A673 (cell line): ENCODE measurements around the gene RPS6KA3.

ENCODE experiments used
- CTCF ChIP-seq: fragments of 300-800, 200-600 bp; sonication (generic); conservative IDR thresholded peaks from 2 replicates; pipeline ENCODE4 v1.5.1; 2017; ENCODE audit warnings: low read depth, mild to moderate bottlenecking, antibody characterized with exemption, low read length, moderate library complexity, mixed read lengths
- EZH2 ChIP-seq: fragments of 200-600 bp; sonication (generic); IDR thresholded peaks from 2 replicates; pipeline ENCODE4 v1.6.1; 2017; ENCODE audit warnings: borderline replicate concordance, low read depth, mild to moderate bottlenecking, mixed read lengths, antibody characterized with exemption, low read length; ENCODE audit not compliant: poor library complexity, severe bottlenecking

- TF ChIP-seq CTCF (no peak), EZH2 (no peak)
These were observed 18.0 kb downstream of the RPS6KA3 start for GRCh38 chrX:20248592-20249192.
